CD14-positive monocyte (primary cell): ENCODE results near the gene CDCA7L. TPM values are rescaled to one million over a fixed set of nuclear protein-coding genes. Genes with fewer than 3 reads are reported as not detected.
A peak's percentile ranks its signal among the peaks of the same experiment; 100 is the strongest.

Experiments used
- DNase-seq, 3 donors: peaks; one replicate each; pipeline ENCODE4 v3.0.0-alpha.2; 2011 to 2022
- H2AFZ ChIP-seq: 2 replicates; pipeline ENCODE4 v1.6.0; 2012; ENCODE audit warnings: mild to moderate bottlenecking, low read depth, low read length, inconsistent platforms; ENCODE audit not compliant: insufficient read depth, poor library complexity, severe bottlenecking
- H3K27ac ChIP-seq, 2 donors: 1 replicate in 1 of 2; 2 replicates in 1 of 2; pipeline ENCODE4 v1.5.1; 2012 to 2013; ENCODE audit warnings: low read length in 2 of 2, control low read depth in 1 of 2, inconsistent platforms in 1 of 2, low read depth in 1 of 2, mild to moderate bottlenecking in 1 of 2
- H3K27me3 ChIP-seq, 2 donors: one replicate each; pipeline versions ENCODE4 v1.6.0 to v1.6.1; 2011 to 2013; ENCODE audit warnings: low read length in 2 of 2; ENCODE audit not compliant: control insufficient read depth in 2 of 2, insufficient read depth in 2 of 2
- H3K36me3 ChIP-seq, 2 donors: replicated peaks in 1 of 2; 1 replicate in 1 of 2; 2 replicates in 1 of 2; pipeline versions ENCODE4 v1.5.1 to v1.6.1; 2012 to 2013; ENCODE audit warnings: low read length in 2 of 2, control low read depth in 1 of 2, inconsistent platforms in 1 of 2, mild to moderate bottlenecking in 1 of 2; ENCODE audit not compliant: insufficient read depth in 2 of 2, control insufficient read depth in 1 of 2
- H3K4me1 ChIP-seq, 2 donors: 1 replicate in 1 of 2; 2 replicates in 1 of 2; pipeline versions ENCODE4 v1.5.1 to v1.6.1; 2012 to 2013; ENCODE audit warnings: low read length in 2 of 2, control low read depth in 1 of 2, inconsistent platforms in 1 of 2, mild to moderate bottlenecking in 1 of 2, moderate library complexity in 1 of 2; ENCODE audit not compliant: insufficient read depth in 2 of 2, control insufficient read depth in 1 of 2
- H3K4me2 ChIP-seq: replicated peaks from 2 replicates; pipeline ENCODE3; 2012; ENCODE audit warnings: low read length, moderate library complexity, mild to moderate bottlenecking; ENCODE audit not compliant: poor library complexity, severe bottlenecking; ENCODE audit errors: extremely low read depth
- H3K4me3 ChIP-seq, 3 experiments: fragments of 200-600 bp in 1 of 3; sonication (generic) in 1 of 3; replicated peaks in 1 of 3; 1 replicate in 2 of 3; 2 replicates in 1 of 3; pipeline ENCODE4 v1.5.1; 2011 to 2013; ENCODE audit warnings: low read length in 3 of 3, mild to moderate bottlenecking in 3 of 3, control low read depth in 2 of 3, low read depth in 2 of 3, inconsistent platforms in 1 of 3, moderate library complexity in 1 of 3
- H3K79me2 ChIP-seq: 2 replicates; pipeline ENCODE4 v1.6.0; 2012; ENCODE audit warnings: mild to moderate bottlenecking, control low read depth, inconsistent platforms, low read length, moderate library complexity; ENCODE audit not compliant: insufficient read depth
- H3K9ac ChIP-seq: 2 replicates; pipeline ENCODE4 v1.6.0; 2017; ENCODE audit warnings: low read length, mild to moderate bottlenecking; ENCODE audit not compliant: insufficient read depth, poor library complexity, severe bottlenecking
- H3K9me3 ChIP-seq, 2 donors: replicated peaks in 1 of 2; 1 replicate in 1 of 2; 2 replicates in 1 of 2; pipeline versions ENCODE4 v1.5.1 to v1.6.1; 2012 to 2013; ENCODE audit warnings: low read length in 2 of 2, control low read depth in 1 of 2; ENCODE audit not compliant: control insufficient read depth in 1 of 2, insufficient read depth in 1 of 2
- H4K20me1 ChIP-seq: 2 replicates; pipeline ENCODE4 v1.6.0; 2012; ENCODE audit warnings: mild to moderate bottlenecking, low read length, control low read depth, moderate library complexity; ENCODE audit not compliant: insufficient read depth
- H3K27ac Mint-ChIP-seq, 7 donors: one replicate each; pipeline ENCODE4 v1.8.0; 2020; ENCODE audit warnings: mild to moderate bottlenecking in 7 of 7, mixed read lengths in 7 of 7, moderate library complexity in 6 of 7, inconsistent platforms in 2 of 7
- H3K27me3 Mint-ChIP-seq, 3 donors: one replicate each; pipeline ENCODE4 v1.8.0; 2021 to 2022; ENCODE audit warnings: low read depth in 3 of 3, mild to moderate bottlenecking in 3 of 3, mixed read lengths in 3 of 3, moderate library complexity in 3 of 3, inconsistent platforms in 1 of 3
- H3K36me3 Mint-ChIP-seq, 2 donors: one replicate each; pipeline ENCODE4 v1.8.0; 2020; ENCODE audit warnings: mixed read lengths in 2 of 2, inconsistent platforms in 1 of 2, mild to moderate bottlenecking in 1 of 2
- H3K4me1 Mint-ChIP-seq: one replicate; pipeline ENCODE4 v1.8.0; 2020; ENCODE audit warnings: mild to moderate bottlenecking, mixed read lengths
- H3K4me3 Mint-ChIP-seq, 2 donors: one replicate each; pipeline ENCODE4 v1.8.0; 2020; ENCODE audit warnings: mild to moderate bottlenecking in 2 of 2, mixed read lengths in 2 of 2, moderate library complexity in 1 of 2
- H3K9me3 Mint-ChIP-seq, 7 donors: one replicate each; pipeline ENCODE4 v1.8.0; 2020 to 2022; ENCODE audit warnings: mixed read lengths in 7 of 7, mild to moderate bottlenecking in 6 of 7, moderate library complexity in 6 of 7, inconsistent platforms in 2 of 7
- WGBS: methylation state at CpG from one replicate; pipeline ENCODE4 v1.1.5; 2013; ENCODE audit warnings: missing lambda C conversion rate; ENCODE audit not compliant: insufficient coverage; 5-methylcytosine and 5-hydroxymethylcytosine counted together
- intact Hi-C, 2 donors: fragments of 100-400 bp; cut with micrococcal nuclease; formaldehyde crosslinking; loops; one replicate each; pipeline versions ENCODE4 v1.15.0 to v1.15.1; 2023
- polyA plus RNA-seq, 3 donors: library from polyadenylated mRNA; depleted of rRNA in 1 of 3; unstranded in 2 of 3; stranded (reverse) in 1 of 3; fragments of 300-500 nt in 2 of 3; fragments of >200 nt in 1 of 3; fragmentation: Illumina TruSeq in 2 of 3; gene quantifications; 1 replicate in 2 of 3; 2 replicates in 1 of 3; pipeline ENCODE4 v1.2.3, GENCODE V29; 2012 to 2021
- TF ChIP-seq, protein P1 (sequence below): fragments of 200-600 bp; IDR thresholded peaks from one replicate; pipeline ENCODE4 v1.8.0; 2022; ENCODE audit warnings: antibody characterized with exemption, mild to moderate bottlenecking

CDCA7L gene
- polyA plus RNA-seq, 3 donors = 2.5 to 4.3 (median 3.1) TPM

DNA sequence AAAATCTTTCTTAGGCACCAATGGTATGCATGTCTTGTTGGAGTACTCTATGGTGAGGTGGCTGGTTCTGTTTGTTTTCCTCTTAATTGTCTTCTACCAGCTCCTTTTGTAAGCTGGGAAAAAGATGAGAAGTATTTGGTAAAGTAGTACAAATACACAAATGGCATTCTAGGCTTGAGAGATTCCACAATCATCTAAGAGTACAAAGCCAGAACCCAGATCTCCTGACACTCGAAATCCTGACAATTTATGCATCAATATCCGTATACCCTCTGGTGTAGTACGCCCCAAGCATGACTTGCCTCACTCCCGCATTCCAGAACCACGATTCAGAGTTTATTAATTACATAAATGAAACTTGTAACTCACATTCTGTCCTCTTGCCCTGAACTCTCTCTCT lies 43.5 kb downstream of the CDCA7L start:
- 100% methylated on average over 3 of the region's 5 CpGs for WGBS
- Histone ChIP-seq H3K4me3 (no peak overlapping the region), H3K79me2 (no peaks in the 10 kb centered on the region), H3K4me1 (peaks cover 16 to 22% of the 10 kb centered on the region in 2 donors), H3K4me2 (no peak overlapping the region), H3K9ac (no peak overlapping the region), H3K27me3 (no peaks in the 10 kb centered on the region), H3K9me3 (no peaks in the 10 kb centered on the region), H3K36me3 (peaks cover 3 to 70% of the 10 kb centered on the region in 2 donors), H2AFZ (no peak overlapping the region), H3K27ac (no peak overlapping the region), H4K20me1 (no peaks in the 10 kb centered on the region)
- H3K27me3 Mint-ChIP-seq = peaks cover 0 to 4% (median 3%) of the 10 kb centered on the region in 3 donors
- no peak overlapping the region for H3K27ac Mint-ChIP-seq
- H3K4me1 Mint-ChIP-seq = peaks cover 20% of the 10 kb centered on the region
- peaks cover 46 to 61% of the 10 kb centered on the region in 2 donors for H3K36me3 Mint-ChIP-seq
- DNase-seq = no peak
- TF ChIP-seq, protein P1, sequence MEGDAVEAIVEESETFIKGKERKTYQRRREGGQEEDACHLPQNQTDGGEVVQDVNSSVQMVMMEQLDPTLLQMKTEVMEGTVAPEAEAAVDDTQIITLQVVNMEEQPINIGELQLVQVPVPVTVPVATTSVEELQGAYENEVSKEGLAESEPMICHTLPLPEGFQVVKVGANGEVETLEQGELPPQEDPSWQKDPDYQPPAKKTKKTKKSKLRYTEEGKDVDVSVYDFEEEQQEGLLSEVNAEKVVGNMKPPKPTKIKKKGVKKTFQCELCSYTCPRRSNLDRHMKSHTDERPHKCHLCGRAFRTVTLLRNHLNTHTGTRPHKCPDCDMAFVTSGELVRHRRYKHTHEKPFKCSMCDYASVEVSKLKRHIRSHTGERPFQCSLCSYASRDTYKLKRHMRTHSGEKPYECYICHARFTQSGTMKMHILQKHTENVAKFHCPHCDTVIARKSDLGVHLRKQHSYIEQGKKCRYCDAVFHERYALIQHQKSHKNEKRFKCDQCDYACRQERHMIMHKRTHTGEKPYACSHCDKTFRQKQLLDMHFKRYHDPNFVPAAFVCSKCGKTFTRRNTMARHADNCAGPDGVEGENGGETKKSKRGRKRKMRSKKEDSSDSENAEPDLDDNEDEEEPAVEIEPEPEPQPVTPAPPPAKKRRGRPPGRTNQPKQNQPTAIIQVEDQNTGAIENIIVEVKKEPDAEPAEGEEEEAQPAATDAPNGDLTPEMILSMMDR = no peak
- H3K9me3 Mint-ChIP-seq = peaks cover 0 to 3% (median 0%) of the 10 kb centered on the region in 7 donors
- intact Hi-C loops = no loop called here
- H3K4me3 Mint-ChIP-seq = no peak overlapping the region

DNA sequence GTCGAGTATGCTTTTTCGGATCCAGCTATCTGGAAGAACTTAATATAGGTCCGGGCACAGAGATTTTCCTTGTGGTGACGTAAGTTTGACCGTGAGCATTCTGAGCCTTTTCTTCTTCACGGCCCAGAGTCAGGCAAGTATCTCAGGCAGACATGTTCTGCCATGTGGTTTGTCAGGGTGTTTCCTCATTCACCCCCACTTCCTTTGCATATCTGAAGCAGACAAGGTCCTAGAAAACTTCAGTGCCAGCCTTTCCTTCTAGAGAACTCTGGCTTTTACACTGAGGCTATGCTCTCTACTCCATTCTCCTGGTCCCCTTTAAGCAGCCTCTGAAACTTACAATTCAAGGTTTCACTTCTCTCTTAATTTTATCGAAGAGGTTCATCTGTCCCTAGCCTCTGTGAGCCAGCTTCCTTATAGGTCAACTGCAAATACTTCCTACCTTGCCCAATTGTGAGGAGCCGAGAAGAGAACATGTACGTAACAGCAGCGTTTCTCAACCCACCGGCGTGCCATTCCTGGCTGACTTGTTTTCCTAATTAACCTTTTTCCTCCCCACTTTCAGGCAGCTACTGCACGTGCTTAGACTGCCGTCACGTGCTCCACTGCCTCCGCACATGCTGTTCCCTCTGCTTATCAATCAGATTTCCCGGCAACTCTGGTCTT lies 47.3 kb downstream of the CDCA7L start:
- Histone ChIP-seq H3K27me3 (no peaks in the 10 kb centered on the region), H3K4me2 (peak overlapping the region; percentile 79), H3K4me1 (peaks cover 21 to 27% of the 10 kb centered on the region in 2 donors), H3K4me3 (peak overlapping the region; percentile 13 to 73 (median 63)), H3K79me2 (no peaks in the 10 kb centered on the region), H3K36me3 (peaks cover 3 to 34% of the 10 kb centered on the region in 2 donors), H3K9ac (peak overlapping the region; percentile 51), H2AFZ (peak overlapping the region; percentile 70), H4K20me1 (no peaks in the 10 kb centered on the region), H3K9me3 (no peaks in the 10 kb centered on the region), H3K27ac (peak overlapping the region; percentile 73 to 94)
- H3K27ac Mint-ChIP-seq = peak overlapping the region; percentile 85 to 97 (median 94)
- 15% methylated on average over 11 of the region's 17 CpGs for WGBS
- peaks cover 0 to 4% (median 0%) of the 10 kb centered on the region in 7 donors for H3K9me3 Mint-ChIP-seq
- TF ChIP-seq, protein P1 = no peak
- peak; percentile 68 to 84 (median 84) for DNase-seq
- peaks cover 24% of the 10 kb centered on the region for H3K4me1 Mint-ChIP-seq
- H3K4me3 Mint-ChIP-seq = peak overlapping the region; percentile 74 to 88
- H3K36me3 Mint-ChIP-seq = peaks cover 17 to 31% of the 10 kb centered on the region in 2 donors
- intact Hi-C loops = no loop called here
- H3K27me3 Mint-ChIP-seq = peaks cover 0 to 6% (median 4%) of the 10 kb centered on the region in 3 donors
